Neural crest cell (in vitro differentiated cells): ENCODE results near the gene ZDHHC9. TPM values are rescaled to one million over a fixed set of nuclear protein-coding genes. Genes with fewer than 3 reads are reported as not detected.

Experiments used
- DNase-seq: peaks from one replicate; pipeline ENCODE4 v3.0.0; 2021; ENCODE audit warnings: low read depth, mixed read lengths, low spot score
- H3K27ac Mint-ChIP-seq: one replicate; pipeline ENCODE4 v1.8.0; 2021; ENCODE audit warnings: mild to moderate bottlenecking, mixed read lengths; ENCODE audit not compliant: unreplicated experiment
- H3K27me3 Mint-ChIP-seq: 2 replicates; pipeline ENCODE4 v1.8.0; 2021; ENCODE audit warnings: low read depth, mild to moderate bottlenecking, mixed read lengths
- H3K36me3 Mint-ChIP-seq: 2 replicates; pipeline ENCODE4 v1.8.0; 2021; ENCODE audit warnings: low read depth, mild to moderate bottlenecking, mixed read lengths
- H3K4me1 Mint-ChIP-seq: 2 replicates; pipeline ENCODE4 v1.8.0; 2021; ENCODE audit warnings: mixed read lengths
- H3K4me3 Mint-ChIP-seq: one replicate; pipeline ENCODE4 v1.8.0; 2021; ENCODE audit warnings: mild to moderate bottlenecking, mixed read lengths
- H3K9me3 Mint-ChIP-seq: 2 replicates; pipeline ENCODE4 v1.8.0; 2021; ENCODE audit warnings: mixed read lengths
- CTCF ChIP-seq: fragments of 200-600 bp; sonication (generic); conservative IDR thresholded peaks from 2 replicates; pipeline ENCODE4 v1.5.0; 2021; ENCODE audit warnings: antibody characterized with exemption, mild to moderate bottlenecking
- total RNA-seq: library from RNA; stranded (reverse); gene quantifications from 2 replicates; pipeline ENCODE4 v1.2.1, GENCODE V29; 2021

ZDHHC9 gene
- total RNA-seq, 1 donor from 2014 or later = 25.0 TPM

GRCh38 chrX:129762448-129762847, 81.2 kb downstream of the ZDHHC9 start:
- peaks cover 2% of the 10 kb centered on the region for H3K9me3 Mint-ChIP-seq
- TF ChIP-seq CTCF = no peak

GRCh38 chrX:129761596-129761995, 82.1 kb downstream of the ZDHHC9 start:
- Mint-ChIP-seq H3K27ac (no peak overlapping the region), H3K9me3 (peaks cover 2% of the 10 kb centered on the region), H3K4me1 (no peaks in the 10 kb centered on the region), H3K27me3 (no peaks in the 10 kb centered on the region), H3K36me3 (no peaks in the 10 kb centered on the region), H3K4me3 (no peak overlapping the region)
- DNase-seq = no peak
- TF ChIP-seq CTCF = no peak

More at GRCh38 chrX:129762448-129762847, 81.2 kb downstream of the ZDHHC9 start:
- Mint-ChIP-seq H3K4me3 (no peak overlapping the region), H3K27ac (no peak overlapping the region), H3K27me3 (no peaks in the 10 kb centered on the region), H3K36me3 (no peaks in the 10 kb centered on the region), H3K4me1 (no peaks in the 10 kb centered on the region)
- no peak for DNase-seq

- H3K27me3 Mint-ChIP-seq = no peaks in the 10 kb centered on the region
- TF ChIP-seq CTCF = no peak
- H3K9me3 Mint-ChIP-seq = peaks cover 2% of the 10 kb centered on the region
- H3K36me3 Mint-ChIP-seq = no peaks in the 10 kb centered on the region
- no peaks in the 10 kb centered on the region for H3K4me1 Mint-ChIP-seq
- no peak overlapping the region for H3K4me3 Mint-ChIP-seq
- H3K27ac Mint-ChIP-seq = no peak overlapping the region
- no peak for DNase-seq
Observed at GRCh38 chrX:129760981-129761380, 82.7 kb downstream of the ZDHHC9 start.

GRCh38 chrX:129760155-129760554, 83.5 kb downstream of the ZDHHC9 start:
- DNase-seq = no peak
- Mint-ChIP-seq H3K27me3 (no peaks in the 10 kb centered on the region), H3K4me3 (no peak overlapping the region), H3K4me1 (no peaks in the 10 kb centered on the region), H3K36me3 (no peaks in the 10 kb centered on the region), H3K27ac (no peak overlapping the region), H3K9me3 (peaks cover 2% of the 10 kb centered on the region)
- no peak for TF ChIP-seq CTCF

- Mint-ChIP-seq H3K27me3 (no peaks in the 10 kb centered on the region), H3K27ac (no peak overlapping the region), H3K9me3 (peaks cover 2% of the 10 kb centered on the region), H3K4me3 (no peak overlapping the region), H3K4me1 (no peaks in the 10 kb centered on the region), H3K36me3 (no peaks in the 10 kb centered on the region)
- TF ChIP-seq CTCF = no peak
- no peak for DNase-seq
Observed at GRCh38 chrX:129759576-129760061, 84.1 kb downstream of the ZDHHC9 start.
